OCI-LY7 (cell line): ENCODE measurements around the gene CFTR.

Experiments
- CTCF ChIP-seq: fragments of 200-600 bp; sonication (generic); conservative IDR thresholded peaks from 2 replicates; pipeline ENCODE4 v1.5.1; 2014; ENCODE audit warnings: mild to moderate bottlenecking, antibody characterized with exemption, low read length, moderate library complexity, mixed read lengths
- EZH2phosphoT487 ChIP-seq: fragments of 200-600 bp; sonication (generic); IDR thresholded peaks from 2 replicates; pipeline ENCODE4 v1.6.1; 2018; ENCODE audit warnings: low read depth, borderline replicate concordance, mild to moderate bottlenecking, mixed run types, antibody characterized with exemption, low read length, moderate library complexity, mixed read lengths

- TF ChIP-seq CTCF: no peak
- no peak for TF ChIP-seq EZH2phosphoT487
These were observed 224.2 kb downstream of the CFTR start for GRCh38 chr7:117704063-117704462.
